Measurements from ENCODE around the gene OAS2. TPM values are rescaled to one million over a fixed set of nuclear protein-coding genes. Genes with fewer than 3 reads are reported as not detected.

The OAS2 gene
- total and polyA plus RNA-seq, 2 of the 4 experiments (the other 2 are of a cell fraction): under 0.01 TPM; not detected in 1

DNA sequence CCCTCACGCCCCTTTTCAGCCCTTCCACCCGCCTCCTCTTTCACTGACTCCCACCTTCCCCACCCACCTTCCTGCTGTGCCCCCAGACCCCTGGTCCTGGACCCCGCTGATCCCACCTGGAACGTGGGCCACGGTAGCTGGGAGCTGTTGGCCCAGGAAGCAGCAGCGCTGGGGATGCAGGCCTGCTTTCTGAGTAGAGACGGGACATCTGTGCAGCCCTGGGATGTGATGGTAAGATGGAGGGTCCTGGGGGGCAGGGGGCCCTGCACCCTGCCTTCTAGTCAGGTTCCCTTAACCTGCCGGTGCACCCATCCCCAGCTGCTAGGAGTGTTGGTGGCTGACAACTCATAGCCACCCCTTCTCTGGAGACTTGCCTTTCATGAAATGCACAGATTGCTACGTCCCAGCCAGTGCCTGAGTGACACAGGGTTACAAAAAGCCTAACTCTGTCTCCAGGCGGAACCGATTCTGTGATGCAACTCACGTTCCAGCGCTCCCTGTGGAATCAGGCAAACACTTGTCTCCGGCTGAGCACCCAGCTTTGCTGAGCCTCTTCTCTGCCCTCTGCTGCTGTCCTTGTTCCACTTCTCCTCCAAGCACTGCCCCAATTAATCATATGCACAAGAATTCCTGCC lies 15.0 kb upstream of the OAS2 start:
- Histone ChIP-seq H2AK5ac (ENCODE audit: low read depth, low read length) (no peak overlapping the region), H3K27ac (ENCODE audit: insufficient read depth, low read length) (no peak overlapping the region), H3K4me3 (ENCODE audit: insufficient read depth, low read depth, low read length) (no peak overlapping the region), H3K23ac (ENCODE audit: low read depth, low read length) (no peak overlapping the region), H3K56ac (ENCODE audit: extremely low read depth, insufficient read depth, low read length) (no peak overlapping the region), H2BK5ac (ENCODE audit: low read depth, low read length, poor library complexity, severe bottlenecking) (no peak overlapping the region), H4K91ac (ENCODE audit: insufficient read depth, low read depth, low read length) (no peak overlapping the region), H2BK20ac (ENCODE audit: low read depth, low read length) (no peak overlapping the region), H4K20me1 (ENCODE audit: insufficient read depth, low read length) (no peaks in the 10 kb centered on the region), H4K8ac (ENCODE audit: low read depth in 2 of 2, low read length in 2 of 2) (no peak overlapping the region), H3K9me3 (ENCODE audit: control insufficient read depth, insufficient read depth, low read length) (no peaks in the 10 kb centered on the region), H4K5ac (ENCODE audit: low read depth, low read length) (no peak overlapping the region), H3K27me3 (ENCODE audit: control insufficient read depth, insufficient read depth, low read length) (no peaks in the 10 kb centered on the region), H3K4me2 (ENCODE audit: low read depth, low read length) (no peak overlapping the region), H3K9ac (ENCODE audit: low read depth, low read length) (no peak overlapping the region), H3K79me1 (ENCODE audit: low read depth in 1 of 2, low read length in 2 of 2) (no peaks in the 10 kb centered on the region), H2AFZ (replicated peaks; ENCODE audit: low read length, poor library complexity) (no peak overlapping the region), H3K4ac (ENCODE audit: low read depth, low read length) (no peak overlapping the region), H3K18ac (ENCODE audit: low read depth, low read length) (no peak overlapping the region), H2AK9ac (replicated peaks; ENCODE audit: low read depth, low read length, poor library complexity) (no peak overlapping the region), H3K36me3 (ENCODE audit: control insufficient read depth, insufficient read depth, low read length) (no peaks in the 10 kb centered on the region), H2BK120ac (ENCODE audit: low read depth, low read length) (no peak overlapping the region), H3K9me1 (ENCODE audit: insufficient read depth, low read length) (0 out of 2 replicates have a peak, but pooled peaks cover 3% of the 10 kb centered on the region), H3K4me1 (ENCODE audit: control insufficient read depth, insufficient read depth, low read length) (no peaks in the 10 kb centered on the region), H3K14ac (replicated peaks; ENCODE audit: low read depth, low read length) (no peak overlapping the region), H2BK15ac (ENCODE audit: low read depth, low read length) (no peak overlapping the region)
- ChIA-PET POLR2A (ENCODE audit: unreplicated experiment) (no interaction called here), CTCF (no interaction called here)
- BruUV-seq (replicated peaks): no TSS peak
- intact Hi-C loops (cut with micrococcal nuclease) (no loop called here), in situ Hi-C loops (cut with MboI; ENCODE audit: low sequenced_read_pairs) (no loop called here), dilution Hi-C loops (cut with HindIII; ENCODE audit: low sequenced_read_pairs, unreplicated experiment) (no loop called here)
- TF ChIP-seq CEBPB (IDR thresholded peaks at IDR 0.05; ENCODE audit: low read depth, low read length) (no peak), MAZ (IDR thresholded peaks at IDR 0.05; ENCODE audit: borderline replicate concordance, low read depth, low read length) (no peak)
- 88% methylated on average over 7 of the region's 14 CpGs; no CpG with 5 or more reads in 1 of the 2 experiments for WGBS, 2 experiments (ENCODE audit: extremely low coverage in 2 of 2, insufficient read length in 1 of 2)
- ATAC-seq (ENCODE audit: low read depth) (no peak), DNase-seq (no peak)
